ENCODE data around the gene PCNA. TPM values are rescaled to one million over a fixed set of nuclear protein-coding genes. Genes with fewer than 3 reads are reported as not detected.

The PCNA gene
- total RNA-seq, 2 donors from 2014 or later: 37.0 to 75.4 TPM

DNA sequence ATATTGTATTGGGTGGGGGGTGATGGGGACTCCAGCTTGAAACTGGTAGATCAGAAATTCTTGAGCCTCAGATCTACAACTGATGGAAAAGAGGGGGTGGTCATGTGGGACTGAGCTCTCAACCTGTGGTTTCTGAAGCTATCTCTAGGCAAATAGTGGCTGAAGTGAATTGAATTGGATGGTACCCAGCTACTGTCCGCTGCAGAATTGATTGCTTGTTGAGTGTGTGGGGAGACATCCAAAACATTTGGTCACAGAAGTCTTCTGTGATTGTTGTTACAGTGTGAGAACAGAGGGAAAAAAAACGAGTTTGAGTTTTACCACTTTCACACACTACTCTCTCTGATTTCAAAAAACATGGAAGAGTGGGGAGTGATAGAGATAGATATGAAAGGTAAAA is 21.9 kb upstream of the PCNA start:
- Histone ChIP-seq H3K36me3 (no peaks in the 10 kb centered on the region), H3K27me3 (replicated peaks; ENCODE audit: insufficient read depth) (no peaks in the 10 kb centered on the region), H3K4me1 (replicated peaks) (no peaks in the 10 kb centered on the region), H3K4me3 (no peak overlapping the region), H3K27ac (no peak overlapping the region), H3K9me3 (no peaks in the 10 kb centered on the region)
- TF ChIP-seq POLR2AphosphoS5 (IDR thresholded peaks at IDR 0.05) (no peak), POLR2A (IDR thresholded peaks at IDR 0.05) (no peak)
- TF ChIP-seq, protein P1, sequence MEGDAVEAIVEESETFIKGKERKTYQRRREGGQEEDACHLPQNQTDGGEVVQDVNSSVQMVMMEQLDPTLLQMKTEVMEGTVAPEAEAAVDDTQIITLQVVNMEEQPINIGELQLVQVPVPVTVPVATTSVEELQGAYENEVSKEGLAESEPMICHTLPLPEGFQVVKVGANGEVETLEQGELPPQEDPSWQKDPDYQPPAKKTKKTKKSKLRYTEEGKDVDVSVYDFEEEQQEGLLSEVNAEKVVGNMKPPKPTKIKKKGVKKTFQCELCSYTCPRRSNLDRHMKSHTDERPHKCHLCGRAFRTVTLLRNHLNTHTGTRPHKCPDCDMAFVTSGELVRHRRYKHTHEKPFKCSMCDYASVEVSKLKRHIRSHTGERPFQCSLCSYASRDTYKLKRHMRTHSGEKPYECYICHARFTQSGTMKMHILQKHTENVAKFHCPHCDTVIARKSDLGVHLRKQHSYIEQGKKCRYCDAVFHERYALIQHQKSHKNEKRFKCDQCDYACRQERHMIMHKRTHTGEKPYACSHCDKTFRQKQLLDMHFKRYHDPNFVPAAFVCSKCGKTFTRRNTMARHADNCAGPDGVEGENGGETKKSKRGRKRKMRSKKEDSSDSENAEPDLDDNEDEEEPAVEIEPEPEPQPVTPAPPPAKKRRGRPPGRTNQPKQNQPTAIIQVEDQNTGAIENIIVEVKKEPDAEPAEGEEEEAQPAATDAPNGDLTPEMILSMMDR (IDR thresholded peaks at IDR 0.05): no peak
- WGBS: 57% methylated on average over 2 of the region's 2 CpGs
- no peak for DNase-seq (ENCODE audit: low spot score)
- intact Hi-C loops (cut with DNase I): no loop called here

DNA sequence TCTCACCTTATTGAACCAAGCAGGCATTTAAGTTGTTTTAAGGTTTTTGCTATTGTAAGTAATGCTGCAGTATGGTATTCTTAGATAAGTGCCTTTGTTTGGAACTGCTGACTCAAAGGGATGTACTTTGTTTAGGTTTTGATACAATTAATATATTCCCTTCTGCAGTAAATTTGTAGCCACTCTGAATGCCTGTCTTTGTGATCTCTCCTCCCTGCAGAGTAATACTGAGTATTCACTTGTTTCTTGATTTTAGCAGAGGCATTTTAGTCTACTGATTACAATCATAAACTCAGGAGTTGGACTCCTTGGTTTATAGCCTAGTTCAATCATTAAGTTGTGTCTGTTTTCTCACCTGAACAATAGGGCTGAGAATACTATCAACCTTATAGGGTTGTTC is 20.4 kb upstream of the PCNA start:
- Histone ChIP-seq H3K4me1 (replicated peaks) (peaks cover 5% of the 10 kb centered on the region), H3K36me3 (no peaks in the 10 kb centered on the region), H3K4me3 (no peak overlapping the region), H3K9me3 (no peaks in the 10 kb centered on the region), H3K27me3 (replicated peaks; ENCODE audit: insufficient read depth) (no peaks in the 10 kb centered on the region), H3K27ac (no peak overlapping the region)
- DNase-seq (ENCODE audit: low spot score): no peak
- no peak for TF ChIP-seq POLR2A (IDR thresholded peaks at IDR 0.05)
- TF ChIP-seq POLR2AphosphoS5 (IDR thresholded peaks at IDR 0.05): no peak
- TF ChIP-seq, protein P1 (IDR thresholded peaks at IDR 0.05): no peak
- intact Hi-C loops (cut with DNase I): no loop called here

DNA sequence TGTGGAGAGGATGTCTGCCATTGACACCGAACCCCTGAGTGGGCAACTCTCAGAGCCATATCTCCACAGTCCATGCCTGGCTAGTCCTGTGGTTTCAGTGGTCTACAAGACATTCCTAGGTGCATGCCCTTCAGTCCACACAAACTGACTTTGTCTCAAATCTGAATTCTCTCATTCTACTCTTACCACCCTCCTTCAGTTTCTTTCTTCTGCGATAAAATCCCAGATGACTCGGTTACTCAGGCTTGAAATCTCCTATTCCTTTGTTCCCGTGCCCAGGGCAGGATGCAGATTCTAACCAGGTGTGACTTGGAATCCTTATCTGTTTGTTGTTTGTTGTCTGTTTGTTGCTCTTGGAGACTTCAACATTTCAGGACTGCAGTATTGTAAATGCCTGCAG is 16.3 kb upstream of the PCNA start:
- no peaks in the 10 kb centered on the region for H3K36me3 ChIP-seq
- peak overlapping the region in 1 of 2 donors; percentile 7 for H3K27ac ChIP-seq
- no peak for DNase-seq (ENCODE audit: low spot score)

DNA sequence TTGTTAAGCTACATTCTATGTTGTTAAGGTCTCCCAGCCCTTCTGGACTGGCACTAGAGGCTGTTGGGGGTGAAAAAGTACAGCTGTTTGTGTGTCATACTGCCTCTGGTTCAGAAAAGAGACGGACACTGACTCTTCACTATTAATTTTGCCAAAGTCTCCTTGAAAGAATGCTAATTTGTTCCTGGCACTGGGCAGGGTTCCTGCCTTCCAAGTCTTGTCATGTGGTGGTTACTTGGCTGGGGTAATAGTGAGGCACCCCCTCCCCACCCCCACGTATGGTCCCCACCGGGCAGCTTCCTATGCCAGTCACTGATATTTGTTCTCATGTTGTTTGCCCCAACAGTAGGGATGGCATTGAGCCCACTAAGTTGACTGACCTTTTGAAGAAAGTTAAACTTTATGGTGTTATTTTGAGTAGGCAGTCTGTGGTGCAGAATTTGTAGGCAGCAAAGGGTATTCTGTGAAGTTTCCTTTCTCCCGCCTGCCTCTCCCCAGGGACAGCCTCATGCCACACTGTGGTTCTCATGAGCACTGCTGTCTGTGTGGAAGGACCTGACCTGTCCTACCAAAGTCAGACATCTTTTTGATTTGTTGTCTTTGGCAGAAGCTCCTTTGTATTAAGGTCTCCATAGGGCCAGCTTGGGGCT is 15.7 kb upstream of the PCNA start:
- H3K27ac ChIP-seq: peak overlapping the region in 1 of 2 donors; percentile 31
- no peaks in the 10 kb centered on the region for H3K27me3 ChIP-seq (replicated peaks; ENCODE audit: insufficient read depth)
- no peaks in the 10 kb centered on the region for H3K36me3 ChIP-seq
- no peak for TF ChIP-seq POLR2AphosphoS5 (IDR thresholded peaks at IDR 0.05)
- TF ChIP-seq POLR2A (IDR thresholded peaks at IDR 0.05): no peak
- TF ChIP-seq, protein P1 (IDR thresholded peaks at IDR 0.05): no peak
- H3K4me3 ChIP-seq: no peak overlapping the region
- H3K4me1 ChIP-seq (replicated peaks): peaks cover 6% of the 10 kb centered on the region
- 38% methylated on average over 4 of the region's 4 CpGs for WGBS
- intact Hi-C loops (cut with DNase I): no loop called here
- no peaks in the 10 kb centered on the region for H3K9me3 ChIP-seq
- no peak for DNase-seq (ENCODE audit: low spot score)

More for the DNA sequence above, 16.3 kb upstream of the PCNA start:
- no peaks in the 10 kb centered on the region for H3K9me3 ChIP-seq
- WGBS: 40% methylated on average over 4 of the region's 4 CpGs
- TF ChIP-seq, protein P1 (IDR thresholded peaks at IDR 0.05): no peak
- no peak for TF ChIP-seq POLR2A (IDR thresholded peaks at IDR 0.05)
- no peak for TF ChIP-seq POLR2AphosphoS5 (IDR thresholded peaks at IDR 0.05)
- no peak overlapping the region for H3K4me3 ChIP-seq
- peaks cover 6% of the 10 kb centered on the region for H3K4me1 ChIP-seq (replicated peaks)
- intact Hi-C loops (cut with DNase I): no loop called here
- H3K27me3 ChIP-seq (replicated peaks; ENCODE audit: insufficient read depth): no peaks in the 10 kb centered on the region

DNA sequence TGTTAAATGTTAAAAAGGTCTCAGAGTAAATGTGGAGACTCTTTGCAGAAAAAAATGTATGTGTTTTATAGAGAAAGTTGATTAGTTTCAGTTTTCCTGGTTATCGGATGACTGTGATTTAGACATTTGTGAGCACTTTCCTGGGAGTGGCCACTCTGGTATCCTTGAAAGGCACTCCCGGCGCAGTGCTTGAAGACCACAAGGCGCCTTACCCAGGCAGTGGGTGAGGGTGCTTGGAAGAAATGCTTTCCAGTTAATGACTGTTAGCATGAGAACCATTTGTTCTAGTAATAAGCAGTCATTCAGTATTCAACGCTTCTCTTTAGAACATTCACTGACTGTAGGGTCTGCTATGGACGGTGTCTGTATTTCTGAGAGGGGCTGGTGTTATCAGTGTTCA is 14.2 kb upstream of the PCNA start:
- intact Hi-C loops (cut with DNase I): no loop called here
- 91% methylated on average over 6 of the region's 6 CpGs for WGBS
- Histone ChIP-seq H3K9me3 (no peaks in the 10 kb centered on the region), H3K27ac (no peak overlapping the region), H3K4me3 (no peak overlapping the region), H3K36me3 (no peaks in the 10 kb centered on the region), H3K4me1 (replicated peaks) (peaks cover 6% of the 10 kb centered on the region), H3K27me3 (replicated peaks; ENCODE audit: insufficient read depth) (no peaks in the 10 kb centered on the region)
- TF ChIP-seq POLR2A (IDR thresholded peaks at IDR 0.05): no peak
- no peak for TF ChIP-seq POLR2AphosphoS5 (IDR thresholded peaks at IDR 0.05)
- TF ChIP-seq, protein P1 (IDR thresholded peaks at IDR 0.05): no peak
- DNase-seq (ENCODE audit: low spot score): no peak

Data from prostate gland (tissue), 2 donors.